ENCODE measurements around the gene DPF1.

The DPF1 gene

DNA sequence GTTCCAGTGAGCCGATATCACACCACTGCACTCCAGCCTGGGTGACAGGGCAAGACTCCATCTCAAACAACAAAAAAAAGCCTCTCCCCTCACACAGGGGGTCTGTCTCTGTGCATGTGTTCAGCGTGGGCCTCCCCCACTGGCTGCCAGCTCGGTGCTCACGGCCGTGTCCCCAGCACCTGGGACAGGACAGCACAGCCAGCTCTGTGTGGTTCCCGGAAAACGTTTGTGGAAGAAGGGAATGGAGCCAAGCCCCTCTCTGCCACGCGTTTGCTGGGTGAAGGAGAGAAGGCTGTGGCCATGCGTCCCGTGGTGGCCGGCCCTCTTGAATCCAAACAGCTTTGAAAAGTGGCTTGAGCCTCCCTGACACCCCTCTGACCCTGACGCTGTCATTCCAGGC lies 32.3 kb downstream of the DPF1 start:
- DNase-seq (ENCODE audit: low read depth) = no peak
- TF ChIP-seq, protein P1, sequence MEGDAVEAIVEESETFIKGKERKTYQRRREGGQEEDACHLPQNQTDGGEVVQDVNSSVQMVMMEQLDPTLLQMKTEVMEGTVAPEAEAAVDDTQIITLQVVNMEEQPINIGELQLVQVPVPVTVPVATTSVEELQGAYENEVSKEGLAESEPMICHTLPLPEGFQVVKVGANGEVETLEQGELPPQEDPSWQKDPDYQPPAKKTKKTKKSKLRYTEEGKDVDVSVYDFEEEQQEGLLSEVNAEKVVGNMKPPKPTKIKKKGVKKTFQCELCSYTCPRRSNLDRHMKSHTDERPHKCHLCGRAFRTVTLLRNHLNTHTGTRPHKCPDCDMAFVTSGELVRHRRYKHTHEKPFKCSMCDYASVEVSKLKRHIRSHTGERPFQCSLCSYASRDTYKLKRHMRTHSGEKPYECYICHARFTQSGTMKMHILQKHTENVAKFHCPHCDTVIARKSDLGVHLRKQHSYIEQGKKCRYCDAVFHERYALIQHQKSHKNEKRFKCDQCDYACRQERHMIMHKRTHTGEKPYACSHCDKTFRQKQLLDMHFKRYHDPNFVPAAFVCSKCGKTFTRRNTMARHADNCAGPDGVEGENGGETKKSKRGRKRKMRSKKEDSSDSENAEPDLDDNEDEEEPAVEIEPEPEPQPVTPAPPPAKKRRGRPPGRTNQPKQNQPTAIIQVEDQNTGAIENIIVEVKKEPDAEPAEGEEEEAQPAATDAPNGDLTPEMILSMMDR (IDR thresholded peaks at IDR 0.05; ENCODE audit: insufficient read depth, low read depth, low read length, missing control alignments) = no peak
- no peak overlapping the region for H3K4me3 ChIP-seq (ENCODE audit: low read depth, low read length)

DNA sequence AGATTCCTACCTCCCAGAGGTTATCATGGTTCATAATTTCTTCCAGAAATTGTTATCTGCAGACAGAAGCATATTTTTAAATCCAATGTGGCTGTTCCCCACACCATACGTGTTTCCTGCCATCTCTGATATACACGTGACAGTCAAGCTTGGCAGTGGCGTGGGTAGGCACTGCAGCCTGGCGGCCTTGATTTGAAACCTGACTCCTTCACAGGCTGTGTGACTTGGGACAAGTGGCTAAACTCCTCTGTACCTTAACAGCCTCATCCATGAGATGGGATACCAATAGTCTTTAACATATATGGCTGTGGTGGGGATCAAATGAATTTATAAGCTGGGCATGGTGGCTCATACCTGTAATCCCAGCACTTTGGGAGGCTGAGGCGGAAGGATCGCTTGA lies 33.2 kb downstream of the DPF1 start:
- TF ChIP-seq, protein P1 (IDR thresholded peaks at IDR 0.05; ENCODE audit: insufficient read depth, low read depth, low read length, missing control alignments) = no peak
- DNase-seq (ENCODE audit: low read depth) = no peak
- H3K4me3 ChIP-seq (ENCODE audit: low read depth, low read length) = no peak overlapping the region

DNA sequence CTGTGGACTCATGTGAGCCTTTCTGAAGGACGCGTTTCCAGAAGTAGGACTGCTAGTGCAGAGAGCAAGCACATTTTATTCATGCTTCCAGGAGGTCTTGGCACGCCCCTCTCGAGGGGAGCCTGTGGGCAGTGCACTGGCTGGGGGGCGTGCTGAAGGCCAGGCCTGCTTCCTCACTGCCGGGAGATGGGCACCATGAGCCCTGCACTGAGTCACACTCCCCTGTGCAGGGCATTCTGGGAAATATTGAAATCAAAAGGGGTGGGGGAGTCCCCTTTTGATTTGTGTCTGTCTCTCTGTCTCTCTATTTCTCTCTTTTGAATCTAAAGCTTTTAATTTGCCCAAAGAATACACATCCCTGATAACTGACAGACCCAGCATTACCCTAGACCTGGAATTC lies 34.0 kb downstream of the DPF1 start:
- no peak for DNase-seq (ENCODE audit: low read depth)
- no peak overlapping the region for H3K4me3 ChIP-seq (ENCODE audit: low read depth, low read length)
- TF ChIP-seq, protein P1 (IDR thresholded peaks at IDR 0.05; ENCODE audit: insufficient read depth, low read depth, low read length, missing control alignments) = no peak

DNA sequence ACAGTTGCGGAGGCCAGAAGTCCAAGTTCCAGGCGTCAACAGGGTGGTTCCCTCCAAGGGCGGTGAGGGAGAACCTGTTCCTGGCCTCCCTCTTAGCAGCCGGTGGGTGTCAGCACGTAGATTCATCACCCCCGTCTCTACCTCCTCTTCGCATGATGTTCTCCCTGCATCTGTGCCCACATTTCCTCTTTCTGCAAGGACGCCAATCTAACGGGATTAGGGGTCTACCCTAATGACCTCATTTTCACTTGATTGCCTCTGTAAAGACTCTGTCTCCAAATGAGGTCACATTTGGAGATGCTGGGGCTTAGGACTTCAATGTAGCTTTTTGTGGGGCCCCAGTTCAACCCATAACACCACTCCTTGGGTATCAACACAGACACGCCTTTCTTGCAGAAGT lies 38.5 kb downstream of the DPF1 start:
- no peak for DNase-seq (ENCODE audit: low read depth)
- H3K4me3 ChIP-seq (ENCODE audit: low read depth, low read length) = no peak overlapping the region
- TF ChIP-seq, protein P1 (IDR thresholded peaks at IDR 0.05; ENCODE audit: insufficient read depth, low read depth, low read length, missing control alignments) = no peak

DNA sequence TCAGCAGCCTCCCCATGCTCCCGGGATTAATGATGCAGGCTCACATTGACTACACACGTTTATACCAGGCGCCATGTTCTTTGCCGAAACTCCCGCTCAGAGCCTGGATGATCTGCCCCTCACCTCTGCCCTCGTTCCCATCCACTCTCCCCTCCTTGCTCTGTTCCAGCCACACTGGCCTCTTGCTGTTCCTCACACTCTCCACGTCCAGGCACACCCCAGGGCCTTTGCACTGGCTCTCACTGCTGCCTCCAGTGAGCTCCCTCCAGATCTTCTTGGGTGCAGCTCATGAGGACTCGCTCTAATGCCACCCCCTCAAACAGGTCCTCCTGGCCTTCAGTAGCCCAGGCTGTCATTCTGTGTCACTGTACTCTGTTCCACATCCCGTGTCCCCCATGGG lies 39.2 kb downstream of the DPF1 start:
- no peak for DNase-seq (ENCODE audit: low read depth)
- TF ChIP-seq, protein P1 (IDR thresholded peaks at IDR 0.05; ENCODE audit: insufficient read depth, low read depth, low read length, missing control alignments) = no peak
- no peak overlapping the region for H3K4me3 ChIP-seq (ENCODE audit: low read depth, low read length)

DNA sequence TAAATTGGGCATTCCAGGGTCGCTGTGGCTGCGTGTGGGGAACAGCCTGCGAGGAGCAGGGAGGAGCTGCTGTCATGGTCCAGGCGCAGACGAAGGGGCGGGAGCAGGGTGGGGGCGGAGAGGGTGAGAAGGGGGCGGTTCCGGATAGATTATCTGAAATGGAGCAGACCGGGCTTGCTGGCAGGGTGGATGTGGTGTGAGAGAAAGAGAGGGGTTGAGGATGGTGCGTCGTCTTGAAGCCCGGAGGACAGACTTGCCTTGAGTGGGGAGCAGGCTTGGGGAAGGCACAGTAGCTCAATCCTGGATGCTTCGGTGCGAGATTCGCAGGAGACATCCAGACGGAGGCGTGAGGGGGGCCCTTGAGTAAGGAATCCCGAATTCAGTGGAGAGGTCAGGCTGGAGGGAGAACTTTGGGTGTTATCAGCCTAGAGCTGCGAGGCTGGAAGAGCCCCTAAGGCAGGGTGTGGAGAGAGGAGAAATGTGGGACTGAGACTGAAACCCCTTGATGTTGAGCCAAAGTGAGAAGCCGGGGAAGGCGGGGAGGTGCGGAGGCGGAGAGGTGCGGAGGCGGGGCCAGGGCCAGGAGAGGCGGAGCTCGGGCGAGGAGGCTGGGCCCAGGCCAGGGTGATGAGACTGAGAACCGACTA lies 40.6 kb downstream of the DPF1 start:
- no peak for DNase-seq (ENCODE audit: low read depth)
- H3K4me3 ChIP-seq (ENCODE audit: low read depth, low read length) = no peak overlapping the region
- TF ChIP-seq, protein P1 (IDR thresholded peaks at IDR 0.05; ENCODE audit: insufficient read depth, low read depth, low read length, missing control alignments) = no peak
